Endothelial cell of umbilical vein (primary cell): ENCODE measurements around the gene PBX3. TPM values are rescaled to one million over a fixed set of nuclear protein-coding genes. Genes with fewer than 3 reads are reported as not detected.

ENCODE experiments used
- BruUV-seq: library from RNA; stranded (reverse); fragments of 400-500 nt; replicated peaks from 2 replicates; lab custom pipeline; 2021; lab: Mats Ljungman, UMichigan
- CTCF ChIA-PET: fragments of 300-600, 350-600 bp; sonication (Branson Sonifier 250); formaldehyde crosslinking; loops from one replicate; lab custom pipeline; 2021; ENCODE audit warnings: antibody characterized with exemption, inconsistent platforms; lab: Charles Lee
- POLR2A ChIA-PET: fragments of 300-600, 350-600 bp; sonication (Branson Sonifier 250); formaldehyde crosslinking; loops from one replicate; lab custom pipeline; 2021; ENCODE audit warnings: antibody characterized with exemption, inconsistent platforms; lab: Charles Lee
- DNase-seq: peaks from one replicate; pipeline ENCODE4 v3.0.0-alpha.2; 2011; ENCODE audit warnings: low read depth, low spot score
- FAIRE-seq: peaks from 2 replicates; lab custom pipeline; 2011; peaks lifted over from hg19 to GRCh38; lab: Jason Lieb, UNC
- H2AFZ ChIP-seq: 2 replicates; pipeline ENCODE4 v1.6.0; 2012; ENCODE audit warnings: low read depth, low read length, control low read depth, inconsistent platforms
- H3K27ac ChIP-seq: 2 replicates; pipeline ENCODE4 v1.5.1; 2011; ENCODE audit warnings: low read depth, mild to moderate bottlenecking, control low read depth, low read length, moderate library complexity; ENCODE audit not compliant: insufficient read depth
- H3K27me3 ChIP-seq, 2 experiments: 2 replicates each; pipeline versions ENCODE4 v1.6.0 to v1.6.1; 2011; ENCODE audit warnings: low read length in 2 of 2, mixed read lengths in 1 of 2; ENCODE audit not compliant: control insufficient read depth in 2 of 2, insufficient read depth in 2 of 2
- H3K36me3 ChIP-seq, 2 experiments: 2 replicates in 1 of 2; 3 replicates in 1 of 2; pipeline ENCODE4 v1.5.1; 2011; ENCODE audit warnings: low read length in 2 of 2, mild to moderate bottlenecking in 1 of 2, moderate library complexity in 1 of 2; ENCODE audit not compliant: control insufficient read depth in 2 of 2, insufficient read depth in 2 of 2; ENCODE audit errors: extremely low read depth in 1 of 2
- H3K4me1 ChIP-seq: 3 replicates; pipeline ENCODE4 v1.5.1; 2011; ENCODE audit warnings: mild to moderate bottlenecking, low read length; ENCODE audit not compliant: control insufficient read depth, insufficient read depth; ENCODE audit errors: extremely low read depth
- H3K4me2 ChIP-seq: 2 replicates; pipeline ENCODE4 v1.6.1; 2011; ENCODE audit warnings: low read length, control low read depth, mixed read lengths; ENCODE audit not compliant: insufficient read depth
- H3K4me3 ChIP-seq, 3 experiments: fragments of 200-600 bp in 1 of 3; sonication (generic), shearing (Covaris generic) in 1 of 3; replicated peaks in 1 of 3; 2 replicates each; pipeline ENCODE4 v1.5.1; 2011 to 2016; ENCODE audit warnings: control low read depth in 3 of 3, low read length in 3 of 3, mild to moderate bottlenecking in 2 of 3, inconsistent platforms in 1 of 3, low read depth in 1 of 3, moderate library complexity in 1 of 3; ENCODE audit not compliant: insufficient read depth in 1 of 3
- H3K79me2 ChIP-seq: 2 replicates; pipeline ENCODE4 v1.6.0; 2012; ENCODE audit warnings: low read length, inconsistent platforms; ENCODE audit not compliant: control insufficient read depth, insufficient read depth
- H3K9ac ChIP-seq: replicated peaks from 2 replicates; pipeline ENCODE3; 2011; ENCODE audit warnings: low read length, control low read depth; ENCODE audit not compliant: insufficient read depth; ENCODE audit errors: extremely low read depth
- H3K9me1 ChIP-seq: replicated peaks from 3 replicates; pipeline ENCODE4 v1.6.0; 2011; ENCODE audit warnings: mild to moderate bottlenecking, low read length; ENCODE audit not compliant: control insufficient read depth, insufficient read depth; ENCODE audit errors: extremely low read depth
- H3K9me3 ChIP-seq: replicated peaks from 2 replicates; pipeline ENCODE4 v1.5.1; 2012; ENCODE audit warnings: low read length, inconsistent platforms; ENCODE audit not compliant: control insufficient read depth, insufficient read depth
- H4K20me1 ChIP-seq: replicated peaks from 2 replicates; pipeline ENCODE3; 2011; ENCODE audit warnings: mild to moderate bottlenecking, low read length; ENCODE audit not compliant: control insufficient read depth, insufficient read depth; ENCODE audit errors: extremely low read depth
- CTCF ChIP-seq, 2 donors: IDR thresholded peaks; 1 replicate in 1 of 2; 2 replicates in 1 of 2; pipeline ENCODE4 v1.5.1; 2011; ENCODE audit warnings: low read length in 2 of 2, mild to moderate bottlenecking in 2 of 2, moderate library complexity in 2 of 2, control low read depth in 1 of 2, inconsistent platforms in 1 of 2, low read depth in 1 of 2; ENCODE audit not compliant: insufficient read depth in 1 of 2; ENCODE audit errors: extremely low read depth in 1 of 2
- EZH2 ChIP-seq: IDR thresholded peaks from 2 replicates; pipeline ENCODE4 v1.6.1; 2012; ENCODE audit warnings: borderline replicate concordance, low read depth, mild to moderate bottlenecking, moderate library complexity, low read length, inconsistent platforms; ENCODE audit not compliant: severe bottlenecking
- FOS ChIP-seq: IDR thresholded peaks from 2 replicates; pipeline ENCODE4 v1.6.1; 2011; ENCODE audit warnings: mild to moderate bottlenecking, low read length, moderate library complexity, borderline replicate concordance; ENCODE audit not compliant: insufficient read depth
- GATA2 ChIP-seq: IDR thresholded peaks from 2 replicates; pipeline ENCODE4 v1.7.0; 2011; ENCODE audit warnings: low read depth, mild to moderate bottlenecking, moderate library complexity, mixed read lengths, low read length; ENCODE audit not compliant: insufficient read length, insufficient read depth
- MAX ChIP-seq: IDR thresholded peaks from 2 replicates; pipeline ENCODE4 v1.6.1; 2011; ENCODE audit not compliant: insufficient read depth, insufficient read length
- MYC ChIP-seq: IDR thresholded peaks from one replicate; pipeline ENCODE4 v1.6.1; 2011; ENCODE audit warnings: mild to moderate bottlenecking, low read depth, low read length
- POLR2A ChIP-seq: IDR thresholded peaks from 2 replicates; pipeline ENCODE4 v1.6.1; 2012; ENCODE audit warnings: low read depth, mild to moderate bottlenecking, control low read depth, low read length
- POLR2AphosphoS5 ChIP-seq: IDR thresholded peaks from 2 replicates; pipeline ENCODE4 v1.6.1; 2012; ENCODE audit warnings: low read depth, mild to moderate bottlenecking, control low read depth, low read length, moderate library complexity; ENCODE audit not compliant: insufficient read depth
- dilution Hi-C: fragments of 300-500 bp; cut with MboI; formaldehyde crosslinking; loops from one replicate; pipeline ENCODE4 v1.15.0; 2019; ENCODE audit warnings: low sequenced_read_pairs; ENCODE audit not compliant: extremely low pct_ligation_motif_present
- intact Hi-C: fragments of 100-400 bp; cut with micrococcal nuclease; formaldehyde crosslinking; loops from one replicate; pipeline ENCODE4 v1.10.0; 2022
- polyA plus RNA-seq, 4 experiments: library from polyadenylated mRNA; depleted of rRNA in 3 of 4; stranded (reverse) in 3 of 4; unstranded in 1 of 4; fragments of >200 nt; gene quantifications; 2 replicates each; pipeline versions ENCODE4 v1.2.1 to v1.2.3, GENCODE V29; 2011 to 2012; ENCODE audit warnings: missing spikeins in 1 of 4
- total RNA-seq: library from RNA; stranded (reverse); gene quantifications from 2 replicates; pipeline ENCODE4 v1.2.3, GENCODE V29; 2021

Gene PBX3
- total and polyA plus RNA-seq, 2 donors (not counting 3 experiments of a cell fraction or from before 2014, with no cell fraction given): 18.8 to 42.0 TPM

DNA sequence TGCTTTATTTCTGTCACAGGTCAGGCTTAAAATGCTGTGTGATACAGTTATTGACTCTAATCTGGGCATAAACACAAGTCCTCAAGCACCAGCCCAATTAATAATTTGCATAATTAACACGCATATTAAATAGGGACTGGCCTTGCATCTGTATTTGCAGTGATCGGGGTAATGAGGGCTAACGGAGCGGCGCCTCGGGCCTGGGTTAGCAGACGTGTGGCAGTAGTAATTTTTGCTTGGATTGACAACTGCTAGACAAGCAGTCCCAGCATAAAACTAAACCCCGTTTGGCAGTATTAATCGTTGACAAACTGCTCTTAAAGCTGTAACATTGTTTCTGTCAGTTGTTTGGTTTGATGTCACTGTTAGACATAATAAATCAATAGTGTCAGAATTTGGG, 109.2 kb downstream of the PBX3 start:
- CTCF ChIA-PET: no interaction called here
- dilution Hi-C loops (no loop called here), intact Hi-C loops (no loop called here)
- TF ChIP-seq GATA2: no peak
- TF ChIP-seq CTCF (IDR thresholded peaks at IDR 0.05; ENCODE audit: extremely low read depth in 1 of 2, insufficient read depth in 1 of 2, low read depth in 1 of 2, low read length in 2 of 2): no peak
- TF ChIP-seq POLR2AphosphoS5: no peak
- TF ChIP-seq EZH2: no peak
- TF ChIP-seq FOS: no peak
- TF ChIP-seq MYC: no peak
- TF ChIP-seq MAX: no peak
- TF ChIP-seq POLR2A: no peak
- H3K9me3 ChIP-seq: no peaks in the 10 kb centered on the region
- H4K20me1 ChIP-seq: no peaks in the 10 kb centered on the region
- no peaks in the 10 kb centered on the region for H3K27me3 ChIP-seq
- FAIRE-seq: no peak
- H3K79me2 ChIP-seq: peaks cover 20% of the 10 kb centered on the region
- no peaks in the 10 kb centered on the region for H3K36me3 ChIP-seq
- no peak overlapping the region for H3K4me3 ChIP-seq
- POLR2A ChIA-PET: no interaction called here
- H3K4me1 ChIP-seq: peaks cover 3% of the 10 kb centered on the region
- no peaks in the 10 kb centered on the region for H3K9me1 ChIP-seq
- H3K9ac ChIP-seq: no peak overlapping the region
- no peak overlapping the region for H3K27ac ChIP-seq
- H2AFZ ChIP-seq: no peak overlapping the region
- H3K4me2 ChIP-seq: no peak overlapping the region
- DNase-seq: no peak
- BruUV-seq: no TSS peak
